GM12878 (cell line): ENCODE data around the gene SPG7. TPM values are rescaled to one million over a fixed set of nuclear protein-coding genes. Genes with fewer than 3 reads are reported as not detected.
A peak's percentile ranks its signal among the peaks of the same experiment; 100 is the strongest.

ENCODE experiments used
- ATAC-seq: fragments of 200-7000 bp; cut with Tn5 transposase; 3 replicates; pipeline ENCODE4 v1.9.1; 2020; ENCODE audit warnings: mild to moderate bottlenecking, moderate library complexity
- BruUV-seq: library from RNA; stranded (reverse); fragments of 400-500 nt; replicated peaks from 2 replicates; lab custom pipeline; 2021; lab: Mats Ljungman, UMichigan
- CTCF ChIA-PET: fragments of 300-600 bp; sonication (Branson Sonifier 250); formaldehyde crosslinking; extraction: SDS; loops from one replicate; lab custom pipeline; 2021; ENCODE audit warnings: inconsistent platforms; lab: Yijun Ruan, JAX
- POLR2A ChIA-PET: fragments of 350-600 bp; formaldehyde crosslinking; extraction: SDS; loops from one replicate; lab custom pipeline; 2021; ENCODE audit warnings: inconsistent platforms; lab: Charles Lee
- RAD21 ChIA-PET: fragments of 300-600 bp; sonication (Branson Sonifier 250); formaldehyde crosslinking; loops from one replicate; lab custom pipeline; 2023; ENCODE audit warnings: antibody characterized with exemption; ENCODE audit not compliant: unreplicated experiment; lab: Charles Lee
- SMC1A ChIA-PET: fragments of 300-600 bp; sonication (Branson Sonifier 250); formaldehyde crosslinking; loops from one replicate; lab custom pipeline; 2023; ENCODE audit not compliant: unreplicated experiment, uncharacterized antibody; lab: Charles Lee
- DNase-seq: peaks from one replicate; pipeline ENCODE4 v3.0.0-alpha.2; 2011; ENCODE audit warnings: low read depth, low spot score
- FAIRE-seq: peaks from 3 replicates; lab custom pipeline; 2011; peaks lifted over from hg19 to GRCh38; lab: Jason Lieb, UNC
- H2AFZ ChIP-seq: 2 replicates; pipeline ENCODE4 v1.6.0; 2011; ENCODE audit warnings: low read depth, low read length, control low read depth; ENCODE audit not compliant: control insufficient read depth
- H3K27ac ChIP-seq: 2 replicates; pipeline ENCODE4 v1.5.1; 2011; ENCODE audit warnings: control low read depth; ENCODE audit not compliant: control insufficient read depth, insufficient read depth
- H3K27me3 ChIP-seq, 2 experiments: replicated peaks in 1 of 2; 2 replicates each; pipeline versions ENCODE4 v1.6.0 to v1.6.1; 2011; ENCODE audit warnings: low read length in 1 of 2; ENCODE audit not compliant: control insufficient read depth in 2 of 2, insufficient read depth in 2 of 2
- H3K36me3 ChIP-seq, 2 experiments: 2 replicates each; pipeline ENCODE4 v1.5.1; 2011; ENCODE audit warnings: low read length in 1 of 2; ENCODE audit not compliant: control insufficient read depth in 2 of 2, insufficient read depth in 2 of 2
- H3K4me1 ChIP-seq: 2 replicates; pipeline ENCODE4 v1.6.1; 2011; ENCODE audit warnings: mild to moderate bottlenecking, low read length, moderate library complexity, mixed read lengths; ENCODE audit not compliant: control insufficient read depth, insufficient read depth
- H3K4me2 ChIP-seq: 2 replicates; pipeline ENCODE4 v1.6.0; 2011; ENCODE audit warnings: control low read depth; ENCODE audit not compliant: control insufficient read depth, insufficient read depth
- H3K4me3 ChIP-seq: fragments of 200-600 bp; sonication (generic); 2 replicates; pipeline ENCODE4 v1.5.1; 2016
- H3K79me2 ChIP-seq: 2 replicates; pipeline ENCODE4 v1.6.0; 2011; ENCODE audit warnings: low read length; ENCODE audit not compliant: control insufficient read depth, insufficient read depth
- H3K9ac ChIP-seq: 2 replicates; pipeline ENCODE4 v1.8.0; 2011; ENCODE audit warnings: low read length, control low read depth, mixed read lengths; ENCODE audit not compliant: control insufficient read depth, insufficient read depth
- H3K9me3 ChIP-seq: replicated peaks from 3 replicates; pipeline ENCODE4 v1.5.1; 2011; ENCODE audit warnings: mild to moderate bottlenecking, low read length; ENCODE audit not compliant: control insufficient read depth, insufficient read depth
- H4K20me1 ChIP-seq: 2 replicates; pipeline ENCODE4 v1.6.0; 2011; ENCODE audit not compliant: control insufficient read depth, insufficient read depth
- BMI1 ChIP-seq: fragments of 450-650 bp; IDR thresholded peaks from 2 replicates; pipeline ENCODE4 v1.6.1; 2016; ENCODE audit warnings: mild to moderate bottlenecking, moderate library complexity, borderline replicate concordance
- CBFB ChIP-seq: IDR thresholded peaks from 2 replicates; pipeline ENCODE4 v1.6.1; 2016; ENCODE audit warnings: antibody characterized with exemption, low read depth
- CBX3 ChIP-seq: fragments of 200-600 bp; sonication (generic); IDR thresholded peaks from 2 replicates; pipeline ENCODE4 v1.6.1; 2016; ENCODE audit warnings: low read depth, borderline replicate concordance
- DPF2 ChIP-seq: fragments of 450-650 bp; IDR thresholded peaks from 2 replicates; pipeline ENCODE4 v1.6.1; 2017; ENCODE audit warnings: mild to moderate bottlenecking
- EED ChIP-seq: sonication (generic); IDR thresholded peaks from 2 replicates; pipeline ENCODE4 v1.6.1; 2016; ENCODE audit warnings: antibody characterized with exemption, low read depth
- FOS ChIP-seq: IDR thresholded peaks from 3 replicates; pipeline ENCODE4 v1.6.1; 2011; ENCODE audit warnings: borderline replicate concordance; ENCODE audit not compliant: insufficient read length; ENCODE audit errors: extremely low read depth
- HCFC1 ChIP-seq: fragments of 150-350 bp; IDR thresholded peaks from 2 replicates; pipeline ENCODE4 v1.6.1; 2014; ENCODE audit warnings: low read length
- HDAC2 ChIP-seq: fragments of 200-600 bp; sonication (generic); IDR thresholded peaks from 2 replicates; pipeline ENCODE4 v1.6.1; 2017
- JUND ChIP-seq: IDR thresholded peaks from 2 replicates; pipeline ENCODE4 v1.6.1; 2012; ENCODE audit warnings: low read depth, mild to moderate bottlenecking, low read length, improper control_type of control experiment, moderate library complexity
- MAX ChIP-seq: IDR thresholded peaks from 2 replicates; pipeline ENCODE4 v1.6.1; 2012; ENCODE audit warnings: low read depth, low read length, improper control_type of control experiment
- NKRF ChIP-seq: fragments of 450-650 bp; conservative IDR thresholded peaks from 2 replicates; pipeline ENCODE4 v1.6.1; 2017; ENCODE audit warnings: mild to moderate bottlenecking, moderate library complexity
- RB1 ChIP-seq: fragments of 450-650 bp; formaldehyde crosslinking; IDR thresholded peaks from 2 replicates; pipeline ENCODE4 v1.6.1; 2017; ENCODE audit warnings: mild to moderate bottlenecking, borderline replicate concordance
- RCOR1 ChIP-seq: conservative IDR thresholded peaks from 2 replicates; pipeline ENCODE4 v1.6.1; 2012; ENCODE audit warnings: low read depth, low read length, improper control_type of control experiment
- SPI1 ChIP-seq: IDR thresholded peaks from 2 replicates; pipeline ENCODE4 v1.6.1; 2011; ENCODE audit warnings: low read depth, mild to moderate bottlenecking, low read length, moderate library complexity, borderline replicate concordance; ENCODE audit not compliant: insufficient read depth
- TAF1 ChIP-seq: IDR thresholded peaks from 2 replicates; pipeline ENCODE4 v1.6.1; 2011; ENCODE audit warnings: mild to moderate bottlenecking, low read depth, low read length, borderline replicate concordance
- TCF12 ChIP-seq: IDR thresholded peaks from 2 replicates; pipeline ENCODE4 v1.6.1; 2011; ENCODE audit warnings: low read depth, mild to moderate bottlenecking, low read length
- ZBTB40 ChIP-seq: fragments of 450-650 bp; IDR thresholded peaks from 2 replicates; pipeline ENCODE4 v1.6.1; 2016; ENCODE audit warnings: mild to moderate bottlenecking, moderate library complexity, borderline replicate concordance
- WGBS: methylation state at CpG from one replicate; pipeline ENCODE4 v1.1.6; 2016; ENCODE audit warnings: low lambda C conversion rate; ENCODE audit not compliant: insufficient replicate concordance, insufficient coverage; ENCODE audit errors: missing lambda C conversion rate; 5-methylcytosine and 5-hydroxymethylcytosine counted together
- in situ Hi-C: fragments of 300-500 bp; cut with MboI; formaldehyde crosslinking; loops from 9 replicates; pipeline ENCODE4 v1.14.3; 2018; ENCODE audit warnings: mixed read lengths
- intact Hi-C: fragments of 100-400 bp; cut with micrococcal nuclease; formaldehyde crosslinking; loops from one replicate; pipeline ENCODE4 v1.14.2; 2022; ENCODE audit not compliant: unreplicated experiment
- polyA plus RNA-seq, 11 experiments: library from polyadenylated mRNA; depleted of rRNA in 4 of 11; unstranded in 6 of 11; stranded (reverse) in 5 of 11; fragments of >200 nt; fragmentation: Nextera tagmentation in 4 of 11; fragmentation: Illumina TruSeq in 1 of 11; extraction: Ambion mirVana in 4 of 11; extraction: Trizol in 1 of 11; gene quantifications; 1 replicate in 1 of 11; 2 replicates in 10 of 11; pipeline versions ENCODE4 v1.2.1 to v1.2.3, GENCODE V29; 2011 to 2016; ENCODE audit warnings: inconsistent platforms in 2 of 11, missing spikeins in 2 of 11, low read depth in 1 of 11
- total RNA-seq, 4 experiments: library from RNA; depleted of rRNA in 3 of 4; stranded (reverse); fragments of >200 nt in 3 of 4; fragmentation: Illumina TruSeq in 1 of 4; extraction: Trizol in 1 of 4; gene quantifications; 2 replicates each; pipeline versions ENCODE4 v1.2.1 to v1.2.3, GENCODE V29; 2013 to 2021

Gene SPG7
- total and polyA plus RNA-seq, 10 of the 15 experiments (the other 5 are each of a cell fraction or from before 2014, with no cell fraction given) = 5.9 to 75.9 (median 52.5) TPM

- ChIA-PET CTCF (interaction anchor here (1.0 to 1.6 kb wide), 3 partner anchors 12 to 211 kb away, joined by 3 to 6 read pairs (median 4); partner anchors contain the start of gene SPG7), SMC1A (interaction anchor here (0.9 to 1.6 kb wide), 6 partner anchors 12 to 248 kb away, joined by 3 to 6 read pairs (median 4); no protein-coding TSS in a partner anchor)
- H3K4me2 ChIP-seq = peak overlapping the region; percentile 98
- TF ChIP-seq SPI1 (peak; percentile 72; the same call in 1 of the 2 replicates), EED (0 out of 2 replicates have a peak, but pooled peaks have one; percentile 32), BMI1 (no peak), MAX (peak; percentile 72), TCF12 (peak; percentile 59; the same call in 1 of the 2 replicates), RB1 (peak; percentile 56; the same call in 1 of the 2 replicates), HDAC2 (no peak), CBFB (no peak), CBX3 (no peak), NKRF (no peak), RCOR1 (no peak), HCFC1 (0 out of 2 replicates have a peak, but pooled peaks have one; percentile 28), FOS (no peak), TAF1 (peak; percentile 54), DPF2 (peak; percentile 31; the same call in 1 of the 2 replicates), ZBTB40 (no peak), JUND (no peak)
Measured at GRCh38 chr16:89489040-89489897, 18.9 kb upstream of the SPG7 start.

More at GRCh38 chr16:89489040-89489897, 18.9 kb upstream of the SPG7 start:
- WGBS = 0% methylated on average over 46 of the region's 71 CpGs
- H3K79me2 ChIP-seq = peaks cover 75% of the 10 kb centered on the region
- peak; percentile 42 for ATAC-seq
- BruUV-seq = no TSS peak
- H3K4me3 ChIP-seq = peak overlapping the region; percentile 86
- peak overlapping the region; percentile 85 for H3K27ac ChIP-seq
- peaks cover 37% of the 10 kb centered on the region for H3K4me1 ChIP-seq
- peak; percentile 44 for FAIRE-seq
- peak overlapping the region; percentile 70 for H3K9ac ChIP-seq
- H3K36me3 ChIP-seq = no peaks in the 10 kb centered on the region
- H3K9me3 ChIP-seq = no peaks in the 10 kb centered on the region
- in situ Hi-C loops = no loop called here
- intact Hi-C loops = loop anchor here (5.0 kb wide), 4 partner anchors 73 to 247 kb away; partner anchors contain the start of gene RPL13
- POLR2A ChIA-PET = interaction anchor here (0.6 to 1.4 kb wide), 9 partner anchors 9 to 181 kb away, joined by 3 to 6 read pairs (median 3); no protein-coding TSS in a partner anchor
- RAD21 ChIA-PET = interaction anchor here (0.7 to 3.3 kb wide), 10 partner anchors 12 to 214 kb away, joined by 3 to 17 read pairs (median 4); partner anchors contain the start of gene SPG7
- peaks cover 4% of the 10 kb centered on the region; the same call in 1 of the 2 replicates for H4K20me1 ChIP-seq
- peak; percentile 85 for DNase-seq
- H2AFZ ChIP-seq = no peak overlapping the region
- no peaks in the 10 kb centered on the region for H3K27me3 ChIP-seq
